Calu3 (cell line): ENCODE results near the gene PACS2. TPM values are rescaled to one million over a fixed set of nuclear protein-coding genes. Genes with fewer than 3 reads are reported as not detected.

Source experiments
- BruUV-seq: library from RNA; stranded (reverse); fragments of 400-500 nt; replicated peaks from 2 replicates; lab custom pipeline; 2021; lab: Mats Ljungman, UMichigan
- CTCF ChIA-PET: fragments of 300-600 bp; sonication (Branson Sonifier 250); formaldehyde crosslinking; loops from one replicate; lab custom pipeline; 2022; ENCODE audit warnings: antibody characterized with exemption; lab: Charles Lee
- DNase-seq: peaks from one replicate; pipeline ENCODE4 v3.0.0; 2022
- H3K27ac Mint-ChIP-seq: one replicate; pipeline ENCODE4 v1.8.0; 2022; ENCODE audit warnings: mixed read lengths; ENCODE audit not compliant: unreplicated experiment
- H3K27me3 Mint-ChIP-seq: one replicate; pipeline ENCODE4 v1.8.0; 2022; ENCODE audit warnings: mixed read lengths; ENCODE audit not compliant: unreplicated experiment
- H3K36me3 Mint-ChIP-seq: one replicate; pipeline ENCODE4 v1.8.0; 2022; ENCODE audit warnings: mild to moderate bottlenecking, moderate library complexity, mixed read lengths; ENCODE audit not compliant: insufficient read depth, unreplicated experiment
- H3K4me1 Mint-ChIP-seq: one replicate; pipeline ENCODE4 v1.8.0; 2022; ENCODE audit warnings: mild to moderate bottlenecking, low read depth, mixed read lengths; ENCODE audit not compliant: unreplicated experiment
- H3K4me3 Mint-ChIP-seq: one replicate; pipeline ENCODE4 v1.8.0; 2022; ENCODE audit warnings: mild to moderate bottlenecking, low read depth, moderate library complexity, mixed read lengths; ENCODE audit not compliant: unreplicated experiment
- H3K9me3 Mint-ChIP-seq: one replicate; pipeline ENCODE4 v1.8.0; 2022; ENCODE audit warnings: low read depth, mixed read lengths; ENCODE audit not compliant: unreplicated experiment
- intact Hi-C: fragments of 100-400 bp; cut with micrococcal nuclease; formaldehyde crosslinking; loops from one replicate; pipeline ENCODE4 v1.10.0; 2022; ENCODE audit not compliant: unreplicated experiment
- total RNA-seq: library from RNA; stranded (reverse); gene quantifications from 2 replicates; pipeline ENCODE4 v1.2.3, GENCODE V29; 2022
- TF ChIP-seq, protein P1 (sequence below): fragments of 200-600 bp; IDR thresholded peaks from one replicate; pipeline ENCODE4 v1.8.0; 2022; ENCODE audit warnings: antibody characterized with exemption; ENCODE audit not compliant: unreplicated experiment

The PACS2 gene
- total RNA-seq, 1 experiment from 2014 or later = 77.3 TPM

GRCh38 chr14:105392131-105393090 is 77.9 kb downstream of the PACS2 start:
- no TSS peak for BruUV-seq
- TF ChIP-seq, protein P1, sequence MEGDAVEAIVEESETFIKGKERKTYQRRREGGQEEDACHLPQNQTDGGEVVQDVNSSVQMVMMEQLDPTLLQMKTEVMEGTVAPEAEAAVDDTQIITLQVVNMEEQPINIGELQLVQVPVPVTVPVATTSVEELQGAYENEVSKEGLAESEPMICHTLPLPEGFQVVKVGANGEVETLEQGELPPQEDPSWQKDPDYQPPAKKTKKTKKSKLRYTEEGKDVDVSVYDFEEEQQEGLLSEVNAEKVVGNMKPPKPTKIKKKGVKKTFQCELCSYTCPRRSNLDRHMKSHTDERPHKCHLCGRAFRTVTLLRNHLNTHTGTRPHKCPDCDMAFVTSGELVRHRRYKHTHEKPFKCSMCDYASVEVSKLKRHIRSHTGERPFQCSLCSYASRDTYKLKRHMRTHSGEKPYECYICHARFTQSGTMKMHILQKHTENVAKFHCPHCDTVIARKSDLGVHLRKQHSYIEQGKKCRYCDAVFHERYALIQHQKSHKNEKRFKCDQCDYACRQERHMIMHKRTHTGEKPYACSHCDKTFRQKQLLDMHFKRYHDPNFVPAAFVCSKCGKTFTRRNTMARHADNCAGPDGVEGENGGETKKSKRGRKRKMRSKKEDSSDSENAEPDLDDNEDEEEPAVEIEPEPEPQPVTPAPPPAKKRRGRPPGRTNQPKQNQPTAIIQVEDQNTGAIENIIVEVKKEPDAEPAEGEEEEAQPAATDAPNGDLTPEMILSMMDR = no peak
- CTCF ChIA-PET = no interaction called here
- Mint-ChIP-seq H3K9me3 (no peaks in the 10 kb centered on the region), H3K36me3 (peaks cover 13% of the 10 kb centered on the region), H3K27ac (no peak overlapping the region), H3K27me3 (no peaks in the 10 kb centered on the region), H3K4me1 (no peaks in the 10 kb centered on the region), H3K4me3 (no peak overlapping the region)
- intact Hi-C loops = no loop called here
- no peak for DNase-seq

- peaks cover 18% of the 10 kb centered on the region for H3K36me3 Mint-ChIP-seq
Observed at GRCh38 chr14:105393151-105393550, 78.6 kb downstream of the PACS2 start.

DNA sequence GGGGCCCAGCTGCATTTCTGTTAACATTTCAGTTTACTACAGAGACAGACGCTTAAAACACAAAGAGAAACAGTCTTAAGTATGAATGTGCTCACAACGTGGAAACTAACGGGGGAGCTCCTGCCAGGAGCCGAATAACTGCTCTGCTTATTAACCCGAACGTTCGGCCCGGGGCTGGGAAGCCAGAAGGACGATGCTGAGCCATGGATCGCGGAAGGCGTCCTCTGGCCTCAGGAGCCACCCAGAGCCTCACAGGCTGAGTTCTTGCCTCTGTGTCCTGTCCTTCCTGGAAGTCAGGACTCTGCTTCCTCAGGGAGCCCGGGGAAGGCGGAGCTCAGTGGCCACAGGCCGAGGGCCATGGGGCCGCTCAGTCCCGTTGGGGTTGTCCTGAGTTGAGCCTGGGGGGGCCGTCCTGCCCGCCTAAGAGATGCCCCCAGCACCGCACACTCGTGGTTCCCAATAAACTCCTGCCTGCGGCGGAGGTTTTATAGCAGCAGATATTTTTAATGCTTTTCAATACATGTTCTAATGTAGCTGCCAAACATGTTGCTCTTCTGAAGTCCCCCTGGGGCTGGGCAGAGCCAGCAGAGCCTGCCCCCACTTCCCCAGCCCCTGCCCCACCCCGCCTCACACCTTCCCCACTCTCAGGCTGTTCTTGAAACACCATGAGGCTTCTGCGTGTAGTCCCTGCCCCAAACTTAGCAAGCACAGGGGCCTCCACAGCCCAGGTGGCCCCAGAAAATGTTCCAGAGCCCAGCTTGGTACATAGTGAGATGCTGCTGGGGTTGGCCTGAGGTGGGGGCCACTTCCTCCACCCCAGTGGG is 80.4 kb downstream of the PACS2 start:
- CTCF ChIA-PET = no interaction called here
- Mint-ChIP-seq H3K4me1 (no peaks in the 10 kb centered on the region), H3K4me3 (no peak overlapping the region), H3K36me3 (peaks cover 35% of the 10 kb centered on the region), H3K27ac (no peak overlapping the region), H3K9me3 (no peaks in the 10 kb centered on the region), H3K27me3 (no peaks in the 10 kb centered on the region)
- TF ChIP-seq, protein P1 = no peak
- no TSS peak for BruUV-seq
- intact Hi-C loops = no loop called here
- no peak for DNase-seq

More at GRCh38 chr14:105393151-105393550, 78.6 kb downstream of the PACS2 start:
- Mint-ChIP-seq H3K4me3 (no peak overlapping the region), H3K27me3 (no peaks in the 10 kb centered on the region), H3K27ac (no peak overlapping the region), H3K9me3 (no peaks in the 10 kb centered on the region), H3K4me1 (no peaks in the 10 kb centered on the region)
- no TSS peak for BruUV-seq
- DNase-seq = no peak
- CTCF ChIA-PET = interaction anchor here (0.7 kb wide), 1 partner anchor 37 kb away, joined by 3 read pairs; no protein-coding TSS in a partner anchor
- intact Hi-C loops = no loop called here
- TF ChIP-seq, protein P1 = no peak

- peaks cover 37% of the 10 kb centered on the region for H3K36me3 Mint-ChIP-seq
- H3K4me3 Mint-ChIP-seq = no peak overlapping the region
- CTCF ChIA-PET = no interaction called here
- BruUV-seq = no TSS peak
- no peak overlapping the region for H3K27ac Mint-ChIP-seq
- DNase-seq = no peak
- peaks cover 3% of the 10 kb centered on the region for H3K9me3 Mint-ChIP-seq
- TF ChIP-seq, protein P1 = no peak
- H3K27me3 Mint-ChIP-seq = no peaks in the 10 kb centered on the region
- no peaks in the 10 kb centered on the region for H3K4me1 Mint-ChIP-seq
- intact Hi-C loops = no loop called here
Observed at GRCh38 chr14:105395538-105395854, 80.9 kb downstream of the PACS2 start.
